HTR-8/SVneo (cell line): ENCODE measurements around the gene PKNOX2.

ENCODE experiments used
- DNase-seq: peaks from one replicate; pipeline ENCODE4 v3.0.0; 2011; ENCODE audit warnings: low spot score, mixed read lengths; ENCODE audit not compliant: insufficient read length
- FAIRE-seq: peaks from 2 replicates; lab custom pipeline; 2011; peaks lifted over from hg19 to GRCh38; lab: Jason Lieb, UNC

Gene PKNOX2

GRCh38 chr11:125164422-125165110 lies at the start of gene PKNOX2:
PKNOX2 (plus strand) TSS chr11:125164751; CDS start chr11:125351306, 186,555 bp downstream.
- DNase-seq (peak; percentile 51), FAIRE-seq (peak; percentile 9)

DNA sequence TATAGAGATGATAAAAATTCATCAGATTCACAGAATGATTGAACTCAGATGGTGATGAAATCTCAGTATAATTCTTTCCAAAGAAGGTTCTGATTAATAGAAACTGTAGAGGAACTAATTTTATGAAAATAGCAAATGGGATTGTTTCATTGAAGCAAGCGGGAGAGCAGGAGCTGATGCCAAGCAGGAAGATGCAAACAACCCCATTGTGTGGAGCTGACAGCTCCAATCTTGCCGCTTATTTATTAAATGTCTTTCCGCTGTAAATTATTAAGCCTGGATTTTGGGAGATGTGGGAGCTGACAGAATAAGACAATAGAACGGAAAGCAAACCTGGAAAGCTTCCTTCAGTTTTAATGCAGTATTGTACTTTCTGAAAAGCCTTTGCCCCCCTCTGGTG lies 47.1 kb upstream of the PKNOX2 start:
- DNase-seq (no peak), FAIRE-seq (no peak)

- DNase-seq (no peak), FAIRE-seq (no peak)
These were observed 41.2 kb upstream of the PKNOX2 start for GRCh38 chr11:125123194-125123946.

- DNase-seq (peak; percentile 51), FAIRE-seq (no peak)
These were observed 40.5 kb upstream of the PKNOX2 start for GRCh38 chr11:125123947-125124617.

DNA sequence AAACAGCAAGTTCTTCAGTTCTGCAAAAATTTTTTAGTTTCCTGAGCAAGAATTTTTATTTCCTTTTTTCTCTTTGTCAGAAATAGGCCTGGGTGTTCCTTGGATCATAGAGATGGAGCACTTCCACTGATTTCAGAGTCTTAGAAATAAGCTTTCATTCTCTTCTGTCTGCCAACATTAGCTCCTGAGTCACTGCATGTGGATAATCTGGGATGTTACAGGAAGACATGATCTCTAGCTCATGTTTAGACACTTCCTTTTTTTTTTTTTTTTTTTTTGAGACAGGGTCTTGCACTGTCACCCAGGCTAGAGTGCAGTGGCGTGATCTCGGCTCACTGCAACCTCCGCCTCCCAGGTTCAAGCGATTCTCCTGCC lies 39.9 kb upstream of the PKNOX2 start:
- DNase-seq (no peak), FAIRE-seq (no peak)

- DNase-seq (no peak), FAIRE-seq (no peak)
These were observed 36.1 kb upstream of the PKNOX2 start for GRCh38 chr11:125128450-125128849.

DNA sequence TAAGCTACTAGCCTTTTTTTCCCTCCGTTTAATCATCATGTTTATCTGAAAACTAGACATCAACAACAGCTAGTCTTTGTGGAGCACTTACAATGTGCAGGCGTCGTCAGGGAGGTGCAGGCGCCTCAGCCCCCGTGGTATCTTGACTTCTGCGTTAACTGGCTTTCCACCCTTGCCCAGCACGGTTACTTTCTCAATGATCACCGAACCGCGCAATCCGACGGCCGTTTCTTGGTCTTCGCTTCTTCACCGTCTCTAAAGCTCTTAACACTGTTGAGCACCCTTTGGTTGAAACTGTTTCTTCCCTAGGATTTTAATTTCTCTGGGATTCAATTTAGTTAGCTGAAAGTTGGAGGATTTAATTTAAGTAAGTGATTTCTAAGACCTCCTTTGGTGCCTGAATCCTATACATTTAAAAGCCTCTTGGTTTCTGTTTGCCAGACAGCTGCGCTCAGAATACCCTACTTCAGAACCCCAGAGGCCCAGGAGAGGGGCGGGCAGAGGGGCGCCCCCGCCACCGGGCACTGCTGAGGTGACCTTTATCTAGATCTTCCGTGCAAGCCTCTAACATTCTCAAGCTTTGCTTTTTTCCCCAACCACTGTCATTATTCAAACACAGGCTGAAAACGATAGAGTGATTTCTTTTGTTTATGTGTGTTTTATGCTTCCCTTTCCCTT lies 35.1 kb upstream of the PKNOX2 start:
- DNase-seq = no peak
- no peak for FAIRE-seq

DNA sequence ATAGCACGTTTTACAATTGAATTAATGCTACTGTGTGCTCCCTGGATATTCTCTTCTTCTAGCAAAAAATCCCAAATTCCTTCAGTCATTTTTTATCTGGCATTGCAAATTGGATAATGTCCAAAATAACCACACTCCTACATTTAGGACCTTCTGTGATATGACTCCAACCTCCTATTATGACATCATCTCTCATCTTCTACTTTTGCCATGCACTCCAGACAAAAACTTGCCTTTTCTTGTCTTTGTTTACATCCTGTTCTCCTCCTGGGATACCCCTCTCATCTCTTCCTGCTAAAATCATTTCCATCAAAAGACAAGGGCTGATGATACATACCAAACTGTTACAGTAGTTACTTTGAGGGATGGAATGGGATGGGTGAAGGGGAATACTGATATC lies 32.5 kb upstream of the PKNOX2 start:
- DNase-seq (no peak), FAIRE-seq (no peak)

- FAIRE-seq (no peak), DNase-seq (no peak)
These were observed 32.0 kb upstream of the PKNOX2 start for GRCh38 chr11:125132596-125132995.

- no peak for FAIRE-seq
- DNase-seq = no peak
These were observed 28.6 kb upstream of the PKNOX2 start for GRCh38 chr11:125136001-125136400.

DNA sequence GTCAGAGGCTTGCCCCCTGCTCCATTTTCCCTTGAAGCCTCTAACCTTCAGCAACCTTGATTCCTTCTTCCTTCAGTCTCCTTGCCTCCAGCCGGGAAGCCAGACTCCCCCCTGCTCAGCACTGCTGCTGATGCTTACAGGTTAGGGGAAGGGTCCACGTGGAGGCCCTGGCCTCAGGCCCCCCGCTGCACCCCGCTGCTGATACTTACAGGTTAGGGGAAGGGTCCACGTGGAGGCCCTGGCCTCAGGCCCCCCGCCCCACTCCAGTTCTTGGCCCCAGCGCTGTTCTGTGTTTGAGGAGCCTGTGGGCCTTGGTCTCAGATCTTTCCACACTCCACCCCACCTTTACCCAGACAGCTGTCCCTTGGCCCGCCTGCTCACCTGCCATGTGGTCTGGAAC lies 25.6 kb upstream of the PKNOX2 start:
- FAIRE-seq = no peak
- DNase-seq = no peak

DNA sequence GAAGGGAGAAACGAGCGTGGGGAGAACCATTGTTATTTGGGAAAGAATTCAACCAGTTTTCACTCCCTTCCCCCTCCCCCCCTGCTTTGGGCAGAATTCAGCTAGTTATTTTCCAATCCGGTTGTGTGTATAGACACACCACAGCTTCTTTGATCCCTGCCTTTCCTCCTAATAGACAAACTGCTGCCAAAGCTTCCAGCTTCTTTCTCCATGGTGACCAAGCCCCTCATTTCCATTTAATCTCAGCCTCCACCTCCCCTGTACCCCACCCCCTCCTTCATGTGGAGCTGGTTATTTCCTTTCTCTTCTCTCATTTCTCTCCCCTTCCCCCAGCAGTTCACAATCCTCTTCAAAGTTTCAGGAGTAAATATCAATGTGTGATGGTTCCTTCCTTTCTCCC lies 24.8 kb upstream of the PKNOX2 start:
- no peak for DNase-seq
- FAIRE-seq = no peak

- no peak for FAIRE-seq
- DNase-seq = no peak
These were observed 24.3 kb upstream of the PKNOX2 start for GRCh38 chr11:125140233-125140632.

GRCh38 chr11:125141178-125141577 lies 23.4 kb upstream of the PKNOX2 start:
- DNase-seq = no peak
- no peak for FAIRE-seq

GRCh38 chr11:125141686-125142535 lies 22.6 kb upstream of the PKNOX2 start:
- peak; percentile 54 for DNase-seq
- no peak for FAIRE-seq

DNA sequence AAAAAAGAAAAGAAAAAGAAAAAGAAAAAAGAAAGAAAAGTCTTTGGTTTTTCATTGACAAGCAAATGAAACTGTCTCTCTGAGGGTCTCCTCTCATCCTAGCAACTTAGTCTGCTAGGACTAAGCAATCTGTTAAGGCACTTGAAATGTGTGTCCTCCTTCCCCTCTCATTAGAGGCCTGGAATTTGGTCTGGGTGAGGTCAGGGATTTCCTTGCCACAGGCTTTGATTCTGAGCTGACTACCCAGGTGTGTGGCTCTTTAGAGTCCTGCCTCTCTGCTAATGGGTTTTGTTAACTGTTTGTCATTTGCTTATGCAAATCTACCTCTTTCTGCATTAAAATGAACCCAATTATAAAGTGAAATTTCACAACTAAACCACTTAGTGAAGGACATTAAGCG lies 18.3 kb upstream of the PKNOX2 start:
- DNase-seq (no peak), FAIRE-seq (no peak)

GRCh38 chr11:125147280-125147679 lies 17.3 kb upstream of the PKNOX2 start:
- DNase-seq (no peak), FAIRE-seq (no peak)

- FAIRE-seq (no peak), DNase-seq (no peak)
These were observed 16.5 kb upstream of the PKNOX2 start for GRCh38 chr11:125148011-125148410.

DNA sequence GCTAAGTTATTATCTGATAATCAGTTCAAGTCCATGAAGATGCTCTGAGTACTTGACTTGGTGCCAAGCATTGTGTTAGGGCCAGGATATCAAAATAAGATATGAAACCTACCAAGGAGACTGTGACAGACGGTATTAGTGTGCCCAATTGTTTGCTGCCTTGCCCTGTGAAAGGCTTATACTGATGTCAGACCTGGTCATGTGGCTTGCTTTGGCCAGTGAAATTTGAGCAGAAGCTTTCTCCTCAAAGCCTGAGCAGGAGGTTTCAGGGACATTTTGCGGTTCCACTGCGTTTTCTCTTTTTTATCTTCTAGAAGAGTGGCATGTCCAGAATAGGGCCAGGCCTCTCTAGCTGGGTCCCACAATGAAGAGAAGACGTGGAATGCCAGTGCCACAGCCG lies 15.8 kb upstream of the PKNOX2 start:
- FAIRE-seq (no peak), DNase-seq (no peak)

- DNase-seq (no peak), FAIRE-seq (no peak)
These were observed 10.7 kb upstream of the PKNOX2 start for GRCh38 chr11:125153837-125154236.
